Natural killer cell (primary cell): ENCODE data around the gene TMPRSS11D. TPM values are rescaled to one million over a fixed set of nuclear protein-coding genes. Genes with fewer than 3 reads are reported as not detected.

Experiments
- ATAC-seq, 3 donors: fragments of 150-1000 bp in 2 of 3; fragments of 200-7000 bp in 1 of 3; cut with Tn5 transposase; 1 replicate in 1 of 3; 2 replicates in 2 of 3; pipeline ENCODE4 v1.10.0; 2021; ENCODE audit warnings: mild to moderate bottlenecking in 2 of 3, moderate library complexity in 2 of 3
- DNase-seq, 2 donors: peaks; one replicate each; pipeline versions ENCODE4 v3.0.0 to v3.0.0-alpha.2; 2013 to 2021; ENCODE audit warnings: mixed read lengths in 1 of 2
- H3K27ac ChIP-seq: one replicate; pipeline ENCODE4 v1.5.1; 2013; ENCODE audit warnings: mild to moderate bottlenecking, low read length
- H3K27me3 ChIP-seq: one replicate; pipeline ENCODE4 v1.6.1; 2013; ENCODE audit warnings: low read length; ENCODE audit not compliant: control insufficient read depth, insufficient read depth
- H3K36me3 ChIP-seq: one replicate; pipeline ENCODE4 v1.6.1; 2013; ENCODE audit warnings: low read length; ENCODE audit not compliant: control insufficient read depth, insufficient read depth
- H3K4me1 ChIP-seq: one replicate; pipeline ENCODE4 v1.6.1; 2013; ENCODE audit warnings: low read length; ENCODE audit not compliant: control insufficient read depth, insufficient read depth
- H3K4me3 ChIP-seq: one replicate; pipeline ENCODE4 v1.5.1; 2013; ENCODE audit warnings: low read length
- H3K9me3 ChIP-seq: one replicate; pipeline ENCODE4 v1.6.1; 2013; ENCODE audit warnings: low read length; ENCODE audit not compliant: control insufficient read depth, insufficient read depth
- H3K27ac Mint-ChIP-seq, 2 donors: one replicate each; pipeline ENCODE4 v1.8.0; 2022; ENCODE audit warnings: mild to moderate bottlenecking in 2 of 2, mixed read lengths in 2 of 2, moderate library complexity in 1 of 2
- H3K27me3 Mint-ChIP-seq, 2 donors: one replicate each; pipeline ENCODE4 v1.8.0; 2022; ENCODE audit warnings: low read depth in 2 of 2, mixed read lengths in 2 of 2
- H3K36me3 Mint-ChIP-seq: one replicate; pipeline ENCODE4 v1.8.0; 2022; ENCODE audit warnings: mixed read lengths
- H3K4me1 Mint-ChIP-seq, 2 donors: one replicate each; pipeline ENCODE4 v1.8.0; 2022; ENCODE audit warnings: mixed read lengths in 2 of 2
- H3K4me3 Mint-ChIP-seq: one replicate; pipeline ENCODE4 v1.8.0; 2022; ENCODE audit warnings: mild to moderate bottlenecking, moderate library complexity, mixed read lengths
- H3K9me3 Mint-ChIP-seq, 2 donors: one replicate each; pipeline ENCODE4 v1.8.0; 2022; ENCODE audit warnings: mixed read lengths in 2 of 2
- WGBS: methylation state at CpG from one replicate; pipeline ENCODE4 v1.1.7; 2013; ENCODE audit warnings: missing lambda C conversion rate; ENCODE audit not compliant: insufficient coverage; 5-methylcytosine and 5-hydroxymethylcytosine counted together
- intact Hi-C: fragments of 100-400 bp; cut with micrococcal nuclease; formaldehyde crosslinking; loops from one replicate; pipeline ENCODE4 v1.14.2; 2022
- total RNA-seq, 4 donors: library from RNA; stranded (reverse); fragments of 120-200 nt in 1 of 4; gene quantifications; one replicate each; pipeline versions ENCODE4 v1.2.3 to v1.2.4, GENCODE V29; 2013 to 2022
- TF ChIP-seq, protein P1 (sequence below): fragments of 200-600 bp; IDR thresholded peaks from one replicate; pipeline ENCODE4 v1.8.0; 2022; ENCODE audit warnings: antibody characterized with exemption

TMPRSS11D gene
- total RNA-seq, 3 donors from 2014 or later (not counting 1 experiment from before 2014, with no cell fraction given): not detected

- no peaks in the 10 kb centered on the region for H3K36me3 Mint-ChIP-seq
- ATAC-seq: no peak
- H3K27ac Mint-ChIP-seq: no peak overlapping the region
- Histone ChIP-seq H3K9me3 (no peaks in the 10 kb centered on the region), H3K36me3 (no peaks in the 10 kb centered on the region), H3K27ac (no peak overlapping the region), H3K4me1 (no peaks in the 10 kb centered on the region), H3K27me3 (no peaks in the 10 kb centered on the region), H3K4me3 (no peak overlapping the region)
- H3K4me3 Mint-ChIP-seq: no peak overlapping the region
- peaks cover 6 to 12% of the 10 kb centered on the region in 2 donors for H3K27me3 Mint-ChIP-seq
- H3K4me1 Mint-ChIP-seq: no peaks in the 10 kb centered on the region
- intact Hi-C loops: no loop called here
- no peak for DNase-seq
- TF ChIP-seq, protein P1, sequence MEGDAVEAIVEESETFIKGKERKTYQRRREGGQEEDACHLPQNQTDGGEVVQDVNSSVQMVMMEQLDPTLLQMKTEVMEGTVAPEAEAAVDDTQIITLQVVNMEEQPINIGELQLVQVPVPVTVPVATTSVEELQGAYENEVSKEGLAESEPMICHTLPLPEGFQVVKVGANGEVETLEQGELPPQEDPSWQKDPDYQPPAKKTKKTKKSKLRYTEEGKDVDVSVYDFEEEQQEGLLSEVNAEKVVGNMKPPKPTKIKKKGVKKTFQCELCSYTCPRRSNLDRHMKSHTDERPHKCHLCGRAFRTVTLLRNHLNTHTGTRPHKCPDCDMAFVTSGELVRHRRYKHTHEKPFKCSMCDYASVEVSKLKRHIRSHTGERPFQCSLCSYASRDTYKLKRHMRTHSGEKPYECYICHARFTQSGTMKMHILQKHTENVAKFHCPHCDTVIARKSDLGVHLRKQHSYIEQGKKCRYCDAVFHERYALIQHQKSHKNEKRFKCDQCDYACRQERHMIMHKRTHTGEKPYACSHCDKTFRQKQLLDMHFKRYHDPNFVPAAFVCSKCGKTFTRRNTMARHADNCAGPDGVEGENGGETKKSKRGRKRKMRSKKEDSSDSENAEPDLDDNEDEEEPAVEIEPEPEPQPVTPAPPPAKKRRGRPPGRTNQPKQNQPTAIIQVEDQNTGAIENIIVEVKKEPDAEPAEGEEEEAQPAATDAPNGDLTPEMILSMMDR: no peak
- H3K9me3 Mint-ChIP-seq: no peaks in the 10 kb centered on the region
These were observed 34.6 kb upstream of the TMPRSS11D start for GRCh38 chr4:67918428-67918827.

- H3K27me3 ChIP-seq: no peaks in the 10 kb centered on the region
These were observed 31.7 kb upstream of the TMPRSS11D start for GRCh38 chr4:67915400-67915966.

GRCh38 chr4:67912080-67912479, 28.3 kb upstream of the TMPRSS11D start:
- DNase-seq (no peak), ATAC-seq (no peak)
- H3K4me1 ChIP-seq: no peaks in the 10 kb centered on the region
- H3K4me3 ChIP-seq: no peak overlapping the region
- 100% methylated on average over 1 of the region's 2 CpGs for WGBS
- no peak overlapping the region for H3K4me3 Mint-ChIP-seq
- H3K36me3 Mint-ChIP-seq: no peaks in the 10 kb centered on the region
- no peaks in the 10 kb centered on the region for H3K36me3 ChIP-seq
- no peaks in the 10 kb centered on the region for H3K4me1 Mint-ChIP-seq
- H3K27ac Mint-ChIP-seq: no peak overlapping the region
- peaks cover 5 to 6% of the 10 kb centered on the region in 2 donors for H3K27me3 Mint-ChIP-seq
- TF ChIP-seq, protein P1: no peak
- H3K9me3 ChIP-seq: no peaks in the 10 kb centered on the region
- H3K27me3 ChIP-seq: no peaks in the 10 kb centered on the region
- intact Hi-C loops: no loop called here
- H3K27ac ChIP-seq: no peak overlapping the region
- no peaks in the 10 kb centered on the region for H3K9me3 Mint-ChIP-seq

More at GRCh38 chr4:67915400-67915966, 31.7 kb upstream of the TMPRSS11D start:
- 70% methylated on average over 4 of the region's 5 CpGs for WGBS
- intact Hi-C loops: no loop called here
- Mint-ChIP-seq H3K36me3 (no peaks in the 10 kb centered on the region), H3K27ac (no peak overlapping the region), H3K9me3 (no peaks in the 10 kb centered on the region), H3K27me3 (peaks cover 6 to 10% of the 10 kb centered on the region in 2 donors), H3K4me1 (no peaks in the 10 kb centered on the region), H3K4me3 (no peak overlapping the region)
- H3K4me1 ChIP-seq: no peaks in the 10 kb centered on the region
- ATAC-seq (no peak), DNase-seq (no peak)
- H3K27ac ChIP-seq: no peak overlapping the region
- H3K9me3 ChIP-seq: no peaks in the 10 kb centered on the region
- TF ChIP-seq, protein P1: no peak
- H3K4me3 ChIP-seq: no peak overlapping the region
- H3K36me3 ChIP-seq: no peaks in the 10 kb centered on the region

- H3K4me1 ChIP-seq: no peaks in the 10 kb centered on the region
- TF ChIP-seq, protein P1: no peak
- H3K4me3 ChIP-seq: no peak overlapping the region
- H3K4me1 Mint-ChIP-seq: no peaks in the 10 kb centered on the region
- H3K4me3 Mint-ChIP-seq: no peak overlapping the region
- H3K9me3 Mint-ChIP-seq: no peaks in the 10 kb centered on the region
- H3K27ac ChIP-seq: no peak overlapping the region
- H3K36me3 Mint-ChIP-seq: no peaks in the 10 kb centered on the region
- intact Hi-C loops: loop anchor here (2.0 kb wide), 1 partner anchor 363 kb away; no protein-coding TSS in a partner anchor
- no peaks in the 10 kb centered on the region for H3K9me3 ChIP-seq
- H3K27ac Mint-ChIP-seq: no peak overlapping the region
- H3K36me3 ChIP-seq: no peaks in the 10 kb centered on the region
- H3K27me3 Mint-ChIP-seq: peaks cover 5 to 6% of the 10 kb centered on the region in 2 donors
- DNase-seq (no peak), ATAC-seq (no peak)
- no peaks in the 10 kb centered on the region for H3K27me3 ChIP-seq
- 71% methylated on average over 1 of the region's 3 CpGs for WGBS
These were observed 27.8 kb upstream of the TMPRSS11D start for GRCh38 chr4:67911638-67912037.
